Measurements from ENCODE around the gene F2RL3.

Gene F2RL3

DNA sequence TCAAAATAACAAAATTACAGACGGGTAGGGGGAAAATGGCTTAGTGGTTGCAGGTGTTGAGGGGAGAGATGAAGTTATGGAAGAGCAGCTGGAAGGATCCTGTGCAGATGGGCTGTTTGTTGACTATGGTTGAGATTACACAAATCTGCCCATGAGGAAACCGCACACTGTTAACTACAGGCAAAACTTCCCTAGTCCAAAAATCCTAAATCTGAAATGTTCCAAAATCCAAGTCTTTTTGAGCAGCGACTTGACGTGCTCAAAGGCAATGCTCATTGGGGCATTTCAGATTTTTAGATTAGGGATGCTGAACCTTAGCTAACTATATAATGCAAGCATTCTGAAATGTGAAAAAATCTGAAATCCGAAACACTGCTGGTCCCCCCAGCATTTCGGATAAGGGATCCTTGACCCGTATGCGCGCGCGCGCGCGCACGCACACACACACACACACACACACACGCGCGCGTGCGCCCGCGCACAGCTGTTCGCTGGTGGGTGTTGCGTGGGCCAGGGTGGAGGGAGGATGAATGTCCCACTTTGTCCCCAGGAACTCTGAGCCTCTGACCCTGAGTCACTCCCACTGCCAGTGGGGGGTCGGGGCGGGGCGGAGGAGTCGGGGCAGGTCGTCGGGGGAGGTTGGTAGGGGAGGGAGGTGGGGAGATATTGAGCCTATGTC, 6.8 kb downstream of the F2RL3 start:
- no peak for DNase-seq

DNA sequence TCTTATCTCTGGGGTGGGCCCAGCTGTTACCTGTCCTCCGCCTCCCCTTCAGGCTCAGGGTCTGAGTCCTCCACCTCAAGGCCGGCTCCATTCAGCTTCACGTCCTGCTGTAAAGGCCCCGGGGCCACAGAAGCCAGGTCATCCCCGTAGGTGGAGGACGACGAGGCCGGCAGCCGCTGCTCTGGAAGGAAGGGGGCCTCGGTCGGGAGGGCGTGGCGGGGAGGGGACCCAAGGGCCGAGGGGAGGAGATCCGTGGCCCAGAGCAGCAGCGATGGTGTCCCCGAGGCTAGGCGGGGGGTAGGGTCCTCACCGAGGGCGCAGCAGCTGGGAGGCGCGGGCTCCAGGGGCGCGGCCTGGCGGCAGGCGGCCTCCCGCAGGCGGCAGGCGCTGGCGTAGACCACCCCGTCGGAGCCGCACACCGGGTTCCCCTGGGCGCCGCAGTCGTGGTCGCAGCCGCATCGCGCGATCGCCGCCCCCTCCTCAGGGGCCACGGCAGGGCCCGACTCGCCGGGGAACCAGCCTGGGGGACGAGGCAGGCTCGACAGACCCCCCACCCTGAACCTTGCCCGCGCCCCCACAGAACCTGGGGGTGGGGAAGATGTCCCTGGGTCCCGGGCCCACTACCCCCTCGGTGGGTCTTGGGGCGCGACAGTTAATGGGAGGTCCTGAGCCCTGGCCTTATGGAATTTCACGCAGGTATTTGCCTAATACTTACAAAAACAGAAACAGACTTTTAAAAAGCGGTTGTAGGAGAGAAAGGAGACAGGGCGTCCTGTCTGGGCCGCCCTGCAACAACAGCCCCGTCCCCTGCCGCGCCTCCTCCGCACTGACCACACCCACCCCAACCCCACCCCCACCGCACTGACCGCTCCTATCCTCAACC, 7.6 kb downstream of the F2RL3 start:
- DNase-seq, result no peak

DNA sequence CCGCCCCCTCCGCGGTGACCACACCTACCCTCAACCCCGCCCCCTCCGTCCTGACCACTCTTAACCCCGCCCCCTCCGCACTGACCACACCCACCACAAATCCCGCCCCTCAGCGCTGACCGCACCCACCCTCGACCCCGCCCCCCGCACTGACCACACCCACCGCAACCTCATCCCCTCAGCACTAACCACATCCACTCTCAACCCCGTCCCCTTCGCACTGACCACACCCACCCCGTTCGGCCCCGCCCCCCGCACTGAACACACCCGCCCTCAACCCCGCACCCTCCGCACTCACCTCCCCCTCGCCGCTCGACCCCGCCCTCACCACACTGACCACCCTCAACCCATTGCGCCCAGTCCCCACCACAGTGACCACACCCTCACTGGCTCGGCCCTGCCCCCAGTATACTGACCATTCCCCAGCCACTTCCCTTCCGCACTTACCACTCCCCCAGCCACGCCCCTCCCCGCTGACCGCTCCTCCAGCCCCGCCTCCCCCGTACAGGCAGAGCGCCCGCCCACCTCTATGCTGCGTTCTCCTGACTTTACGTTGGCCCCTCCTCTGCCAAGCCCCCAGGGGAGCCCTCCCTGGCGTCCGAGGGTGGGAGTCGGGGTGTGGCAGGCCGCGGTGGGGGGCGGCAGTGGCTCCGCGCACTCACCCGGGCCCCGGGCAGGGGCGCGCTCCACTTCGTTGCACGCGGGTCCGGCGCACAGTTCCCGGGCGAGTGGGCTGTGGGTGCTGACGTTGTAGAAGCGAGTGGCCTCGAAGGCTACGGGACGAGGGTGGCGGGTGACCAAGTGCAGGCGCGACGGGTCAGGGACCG, 8.4 kb downstream of the F2RL3 start:
- DNase-seq, result peak; percentile 42

DNA sequence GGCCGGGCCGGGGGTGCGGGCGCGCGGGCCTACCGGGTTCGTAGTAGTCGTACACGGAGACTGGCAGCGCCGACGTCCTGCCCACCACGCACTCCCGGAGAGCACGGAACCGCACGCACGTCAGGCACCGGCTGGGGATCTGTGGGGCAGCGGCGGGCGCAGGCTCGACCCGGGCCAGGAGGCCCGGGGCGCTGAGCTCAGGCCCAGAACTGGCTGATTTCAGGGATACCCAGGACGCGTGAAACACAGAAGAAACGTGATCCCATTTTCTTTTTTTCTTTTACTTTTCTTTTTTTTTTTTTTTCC, 9.0 kb downstream of the F2RL3 start:
- no peak for DNase-seq

DNA sequence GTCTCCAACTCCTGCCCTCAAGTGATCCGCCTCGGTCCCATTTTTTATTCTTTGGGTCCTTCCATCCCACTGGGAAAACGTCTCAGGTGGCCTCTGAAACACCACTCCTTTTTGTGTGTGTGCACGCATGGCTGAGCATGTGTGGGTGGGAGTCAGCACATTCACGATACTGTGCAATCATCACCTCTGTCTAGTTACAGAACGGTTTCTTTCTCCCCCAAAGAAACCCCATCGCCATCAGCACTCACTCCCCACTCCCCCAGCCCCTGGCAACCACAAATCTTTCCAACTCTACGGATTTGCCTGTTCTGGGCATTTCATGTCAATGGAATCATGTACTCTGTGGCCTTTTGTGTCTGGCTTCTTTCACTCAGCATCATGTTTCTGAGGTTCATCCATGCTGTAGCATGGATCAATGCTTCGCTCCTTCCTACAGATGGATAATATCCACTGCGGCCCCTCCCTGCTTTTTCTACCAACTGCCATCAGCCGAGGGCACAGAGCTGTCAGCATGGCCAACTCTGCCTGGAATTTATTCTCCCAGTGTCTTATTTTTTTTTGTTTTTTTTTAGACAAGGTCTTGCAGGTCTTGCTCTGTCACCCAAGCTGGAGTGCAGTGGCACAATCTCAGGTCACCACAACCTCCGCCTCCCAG, 9.7 kb downstream of the F2RL3 start:
- no peak for DNase-seq

DNA sequence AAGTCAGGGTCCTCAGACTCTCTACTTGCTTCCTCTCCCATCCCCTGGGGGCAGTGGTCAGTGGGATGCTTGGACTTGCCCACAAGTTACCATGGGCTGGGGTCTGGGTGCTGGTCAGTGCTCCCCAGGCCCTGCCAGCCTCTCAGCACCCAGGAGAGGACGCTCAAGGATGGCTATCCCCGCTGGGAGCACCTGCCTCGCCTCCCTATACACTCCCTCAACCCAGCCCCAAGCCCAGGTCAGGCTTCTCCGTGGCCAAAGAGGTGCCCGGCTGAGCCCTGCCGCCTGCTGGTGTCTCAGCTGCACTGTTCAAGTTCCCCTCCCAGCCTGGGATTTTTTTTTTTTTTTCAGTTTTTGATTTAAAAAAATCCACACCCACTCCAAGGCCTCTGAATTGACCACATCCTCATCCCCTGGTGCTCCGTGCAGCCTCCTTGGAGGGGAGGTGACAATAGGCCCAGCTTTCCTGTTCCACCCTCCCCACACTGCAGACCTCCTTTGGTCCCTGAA, 10.8 kb downstream of the F2RL3 start:
- DNase-seq, result peak; percentile 67

DNA sequence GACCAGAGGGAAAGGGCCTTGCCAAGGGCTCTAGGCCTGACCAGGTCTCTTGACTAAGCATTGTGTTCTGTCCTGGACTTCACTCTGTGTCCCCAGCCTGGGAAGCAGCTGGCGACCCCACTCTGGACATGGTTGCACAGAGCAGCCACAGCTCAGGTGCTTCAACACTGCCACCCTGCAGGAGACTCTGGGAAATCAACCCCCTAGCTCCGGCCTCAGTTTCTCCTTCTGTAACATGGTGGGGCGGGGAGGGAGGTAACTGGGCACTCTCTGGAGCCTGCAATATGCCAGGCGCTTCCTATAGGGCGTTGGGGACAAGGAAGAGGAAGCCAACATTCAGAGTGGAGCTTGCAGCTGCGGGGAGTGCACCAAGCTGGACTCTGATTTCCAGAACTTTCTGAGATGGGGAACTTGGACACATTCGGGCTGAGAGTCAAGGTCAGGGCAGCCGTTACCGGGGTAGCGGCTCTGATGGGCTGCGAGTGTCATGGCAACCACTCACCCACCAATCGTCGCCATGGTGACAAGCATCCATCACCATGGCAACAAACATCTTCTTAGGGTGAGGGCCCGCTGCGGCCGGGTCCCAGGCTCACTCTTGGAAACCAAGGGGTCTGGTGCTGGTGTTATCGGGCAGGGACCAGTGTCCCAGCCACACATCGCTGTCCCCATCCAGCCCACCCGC, 12.8 kb downstream of the F2RL3 start:
- DNase-seq, result peak; percentile 53

DNA sequence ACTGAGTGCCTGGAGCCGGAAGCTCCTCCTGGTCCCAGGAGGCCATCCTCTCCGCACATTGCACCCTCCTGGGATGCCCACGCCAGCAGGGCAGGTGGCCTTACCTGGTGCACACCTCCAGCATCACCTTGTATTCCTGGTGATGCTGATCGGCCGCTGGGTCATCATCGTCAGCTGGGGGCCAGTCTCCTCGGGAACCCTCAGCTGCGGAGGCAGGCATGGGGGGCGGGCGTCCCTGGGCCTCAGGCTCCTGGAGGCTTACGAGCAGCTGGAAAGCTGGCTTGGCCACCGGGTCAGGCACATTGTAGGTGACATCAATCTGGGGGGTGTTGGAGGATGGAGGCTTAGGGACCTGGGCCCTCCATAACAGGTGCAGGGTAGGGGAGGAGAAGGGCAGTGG, 13.7 kb downstream of the F2RL3 start:
- no peak for DNase-seq

DNA sequence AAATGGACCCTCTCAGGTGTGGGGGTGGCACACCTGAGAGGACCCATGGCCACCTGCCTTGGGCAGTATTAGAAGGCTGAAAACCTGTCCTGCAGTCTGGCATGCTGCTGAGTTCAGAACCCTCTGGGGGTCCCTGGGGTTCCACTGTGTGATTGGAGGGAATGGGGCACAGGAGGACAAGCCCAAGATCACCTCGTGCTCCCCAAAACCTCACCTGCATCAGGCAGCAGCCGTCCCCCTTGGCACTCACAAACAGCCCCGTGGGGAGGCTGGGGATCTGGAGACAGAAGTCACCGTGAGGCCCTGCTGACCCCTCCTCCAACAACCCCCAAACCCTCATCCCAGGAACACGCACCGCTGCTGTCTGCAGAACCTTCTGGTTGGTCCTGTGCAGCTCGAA, 14.5 kb downstream of the F2RL3 start:
- DNase-seq, result no peak

DNA sequence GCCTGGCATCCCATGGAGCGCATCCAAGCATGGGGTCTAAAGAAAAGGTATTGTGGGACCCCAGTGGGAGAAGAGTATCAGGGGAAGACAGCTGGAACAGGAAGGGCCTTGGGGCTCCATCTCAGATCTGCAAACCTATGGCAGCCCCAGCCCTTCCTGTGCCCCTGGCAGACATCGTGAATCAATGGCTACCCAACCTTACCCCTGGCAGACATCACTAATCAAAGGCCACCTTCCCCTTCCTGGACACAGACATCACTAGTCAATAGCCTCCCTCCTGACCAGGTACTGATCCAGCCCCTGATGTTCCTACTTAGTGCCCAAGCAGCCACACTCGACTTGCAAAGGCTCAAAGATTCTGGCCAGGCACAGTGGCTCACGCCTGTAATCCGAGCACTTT, 15.8 kb downstream of the F2RL3 start:
- no peak for DNase-seq

DNA sequence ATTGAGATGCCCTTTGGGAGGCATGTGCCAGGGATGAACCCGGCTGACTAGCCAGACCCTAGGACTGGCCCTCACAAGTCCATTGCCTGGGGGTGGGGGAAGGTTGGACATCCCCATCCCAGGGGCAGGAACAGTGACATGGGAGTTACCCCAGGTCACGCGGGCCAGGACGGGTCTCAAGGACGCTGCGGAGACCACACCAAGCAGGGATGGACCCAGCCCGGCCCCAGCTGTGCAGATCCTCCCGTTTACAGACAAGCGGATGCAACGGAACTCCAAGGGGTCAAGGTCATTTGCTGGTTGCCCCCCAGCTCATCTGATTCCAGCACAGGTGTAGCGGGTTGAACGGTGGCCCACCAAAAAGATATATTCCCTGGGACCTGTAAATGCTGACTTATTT, 20.0 kb downstream of the F2RL3 start:
- DNase-seq, result no peak

DNA sequence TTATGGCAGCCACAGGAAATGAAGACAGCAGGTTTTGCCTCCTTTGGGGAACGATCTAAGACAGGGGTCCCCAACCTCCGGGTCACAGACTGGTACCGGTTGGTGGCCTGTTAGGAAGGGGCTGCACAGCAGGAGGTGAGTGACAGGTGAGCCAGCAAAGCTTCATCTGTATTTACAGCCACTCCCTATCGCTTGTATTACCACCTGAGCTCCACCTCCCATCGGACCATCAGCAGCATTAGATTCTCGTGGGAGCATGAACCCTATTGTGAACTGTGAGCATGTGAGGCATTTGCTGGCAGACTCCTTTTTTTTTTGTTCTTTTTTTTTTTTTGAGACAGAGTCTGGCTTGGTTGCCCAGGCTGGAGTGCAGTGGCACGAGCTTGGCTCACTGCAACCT, 22.2 kb downstream of the F2RL3 start:
- DNase-seq, result no peak

DNA sequence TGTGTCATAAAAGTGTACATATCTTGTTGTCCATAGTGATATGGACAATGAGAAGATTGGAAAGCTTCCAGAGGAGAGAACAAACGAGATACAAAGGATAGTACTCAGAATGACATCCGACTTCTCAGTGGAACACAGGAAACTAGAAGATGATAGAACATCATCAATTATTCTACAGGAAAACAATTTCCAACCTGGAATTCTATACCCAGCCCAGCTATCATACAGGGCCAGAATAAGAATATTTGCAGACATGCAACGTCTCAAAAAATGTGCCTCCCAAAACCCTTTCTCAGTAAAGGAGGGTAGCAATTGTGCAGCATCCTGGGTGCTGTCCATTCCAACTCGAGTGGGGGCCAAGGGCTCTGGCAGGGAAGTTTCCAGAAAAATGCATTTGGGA, 24.0 kb downstream of the F2RL3 start:
- DNase-seq, result no peak

DNA sequence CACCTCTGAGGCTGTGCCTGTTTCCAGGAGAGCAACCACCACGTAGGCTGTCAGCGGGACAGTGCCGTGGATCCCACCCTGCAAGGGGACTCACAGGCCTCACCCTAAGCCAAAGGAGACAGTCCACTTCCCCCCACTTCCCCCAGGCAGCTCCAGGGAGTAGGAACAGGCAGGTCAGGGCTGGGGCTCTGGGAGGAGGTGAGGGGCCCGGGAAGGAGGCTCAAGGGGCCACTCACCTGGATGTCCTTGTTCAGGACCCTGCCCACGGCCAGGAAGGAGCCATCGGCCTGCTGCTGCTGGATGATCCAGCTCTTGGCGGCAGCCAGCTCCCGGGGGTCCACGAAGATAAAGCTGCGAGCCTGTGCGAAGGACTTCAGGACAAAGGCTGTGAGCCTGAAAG, 25.6 kb downstream of the F2RL3 start:
- no peak for DNase-seq

DNA sequence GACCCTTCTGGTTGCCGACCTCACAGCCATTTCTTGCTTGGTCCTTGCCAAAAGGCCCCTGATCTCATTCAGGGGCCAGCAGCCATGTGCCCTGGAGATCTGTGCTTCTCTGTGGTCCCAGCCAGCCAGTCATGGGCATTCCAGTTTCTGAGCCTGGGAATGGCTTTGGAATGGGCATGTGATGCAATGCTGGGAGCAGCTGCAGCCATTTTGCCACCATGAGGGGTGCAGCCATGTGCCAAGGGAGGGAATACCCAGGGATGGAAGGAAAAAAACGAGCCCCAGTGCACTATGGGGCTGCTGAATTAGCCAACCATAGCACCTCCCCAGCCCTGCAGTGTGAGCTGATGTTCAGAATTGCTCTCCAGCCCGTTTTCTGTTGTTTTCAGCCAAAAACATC, 26.3 kb downstream of the F2RL3 start:
- no peak for DNase-seq

DNA sequence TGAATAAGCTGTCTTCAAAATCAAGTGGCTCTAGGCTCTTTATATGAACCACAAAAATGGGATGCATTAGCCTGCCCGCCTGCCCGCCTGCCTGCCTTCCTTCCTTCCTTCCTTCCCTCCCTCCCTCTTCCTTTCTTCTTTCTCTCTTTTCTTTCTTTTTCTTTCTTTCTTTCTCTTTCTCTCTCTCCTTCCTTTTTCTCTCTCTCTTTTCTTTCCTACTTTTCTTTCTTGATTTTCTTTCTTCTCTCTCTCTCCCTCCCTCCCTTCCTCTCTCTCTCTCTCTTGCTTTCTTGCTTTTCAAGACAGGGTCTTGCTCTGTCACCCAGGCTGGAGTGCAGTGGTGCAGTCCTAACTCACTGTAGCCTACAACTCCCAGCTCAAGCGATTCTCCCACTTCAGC, 26.9 kb downstream of the F2RL3 start:
- DNase-seq, result no peak

DNA sequence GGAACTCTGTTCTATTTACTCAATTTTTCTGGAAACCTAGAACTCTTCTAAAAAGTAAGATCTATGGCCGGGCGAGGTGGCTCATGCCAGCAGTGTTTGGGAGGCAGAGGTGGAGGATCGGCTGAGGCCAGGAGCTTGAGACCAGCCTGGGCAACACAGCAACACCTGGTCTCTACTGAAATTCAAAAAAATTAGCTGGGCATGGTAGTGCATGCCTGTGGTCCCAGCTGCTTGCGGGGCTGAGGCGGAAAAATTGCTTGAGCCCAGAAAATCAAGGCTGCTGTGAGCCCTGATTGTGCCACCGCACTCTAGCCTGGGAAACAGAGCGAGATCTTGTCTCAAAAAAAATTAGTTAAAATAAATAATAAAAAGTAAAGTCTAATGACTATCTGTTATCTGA, 28.6 kb downstream of the F2RL3 start:
- DNase-seq, result no peak

DNA sequence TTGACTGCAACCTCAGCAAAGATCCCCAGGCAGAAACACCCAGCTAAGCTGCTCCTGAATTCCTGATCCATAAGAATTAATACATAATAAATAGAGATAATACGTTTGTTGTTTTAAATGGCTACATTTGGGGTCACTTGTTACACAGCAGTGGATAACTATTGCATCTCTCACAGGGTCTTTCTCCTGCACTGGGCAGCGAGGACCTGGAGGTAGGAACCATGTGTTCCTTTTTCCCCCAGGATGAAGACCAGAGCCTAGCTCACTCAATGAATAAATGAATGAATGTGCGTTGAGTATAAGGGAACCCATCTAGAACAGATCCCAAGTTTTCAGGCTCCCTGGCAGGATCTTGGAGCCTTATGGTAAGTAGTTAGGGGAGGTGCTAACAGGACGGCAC, 30.7 kb downstream of the F2RL3 start:
- no peak for DNase-seq

DNA sequence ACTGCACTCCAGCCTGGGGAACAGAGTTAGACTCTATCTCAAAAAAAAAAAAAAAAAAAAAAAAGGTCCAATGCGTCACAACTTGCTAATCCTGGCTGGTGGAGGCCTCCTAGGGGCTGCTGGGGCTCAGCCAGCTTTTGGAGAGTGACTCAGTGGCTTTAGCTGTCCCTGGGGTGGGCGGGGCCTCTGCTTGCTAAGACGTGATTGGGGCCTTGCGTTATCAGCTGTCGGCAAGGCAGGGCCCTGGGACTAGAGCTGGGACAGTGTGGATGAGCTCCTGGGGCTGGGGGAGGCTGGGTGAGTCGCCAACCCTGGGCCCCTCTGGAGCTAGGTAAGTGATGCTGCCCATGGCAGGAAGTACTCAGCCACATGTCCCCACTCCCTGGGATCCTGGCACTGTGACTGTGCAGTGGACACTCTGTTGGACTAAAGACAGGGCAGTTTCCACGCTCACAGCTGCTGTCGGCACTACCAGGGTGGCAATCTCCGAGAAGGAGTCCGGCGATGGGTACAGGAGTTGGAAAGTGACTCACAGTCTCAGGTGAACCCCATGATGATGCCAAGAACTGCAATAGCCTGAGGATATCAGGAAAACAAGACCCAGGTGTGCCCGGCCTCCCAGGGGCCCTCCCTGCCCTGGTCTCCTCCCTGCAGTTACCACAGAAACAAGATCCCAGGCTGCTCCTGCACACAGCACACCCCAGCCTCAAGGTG, 32.2 kb downstream of the F2RL3 start:
- DNase-seq, result no peak

DNA sequence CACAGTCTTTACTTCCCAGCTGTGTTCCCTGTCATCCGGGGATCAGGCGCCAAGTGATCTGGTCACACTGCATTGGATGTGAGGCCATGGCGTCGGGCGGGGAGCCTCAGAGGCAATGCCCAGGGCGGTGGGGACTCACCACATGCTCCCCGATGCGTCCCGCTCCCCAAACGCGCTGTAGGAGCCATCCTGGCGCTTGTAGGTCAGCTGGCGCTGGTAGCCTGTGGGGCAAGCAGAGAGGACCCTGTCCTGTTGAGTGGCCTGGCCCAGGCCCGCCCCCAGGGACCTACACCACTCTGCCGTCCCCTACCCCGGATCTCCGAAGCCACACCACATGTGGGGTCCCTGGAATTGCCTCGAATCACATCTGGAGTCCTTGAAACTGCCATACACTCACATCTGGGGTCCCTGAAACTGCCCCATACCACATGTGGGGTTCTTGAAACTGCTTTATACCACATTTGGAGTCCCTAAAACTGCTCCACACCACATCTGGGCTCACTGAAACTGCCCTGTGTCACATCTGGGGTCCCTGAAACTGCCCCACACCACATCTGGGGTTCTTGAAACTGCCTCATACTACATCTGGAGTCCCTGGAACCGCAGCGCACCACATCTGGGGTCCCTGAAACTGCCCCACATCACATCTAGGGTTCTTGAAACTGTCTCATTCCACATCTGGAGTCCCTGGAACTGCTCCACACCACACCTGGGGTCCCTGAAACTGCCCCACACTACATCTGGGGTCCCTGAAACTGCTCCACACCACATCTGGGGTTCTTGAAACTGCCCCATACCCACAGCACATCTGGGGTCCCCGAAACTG, 33.2 kb downstream of the F2RL3 start:
- no peak for DNase-seq

DNA sequence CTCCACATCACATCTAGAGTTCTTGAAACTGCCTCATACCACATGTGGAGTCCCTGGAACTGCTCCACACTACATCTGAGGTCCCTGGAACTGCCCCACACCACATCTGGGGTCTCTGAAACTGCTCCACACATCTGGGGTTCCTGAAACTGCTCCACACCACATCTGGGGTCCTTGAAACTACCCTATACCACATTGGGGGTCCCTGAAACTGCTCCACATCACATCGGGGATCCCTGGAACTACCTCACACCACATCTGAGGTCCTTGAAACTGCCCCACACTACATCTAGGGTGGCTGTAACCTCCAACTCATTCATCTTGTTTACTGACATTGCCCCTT, 33.8 kb downstream of the F2RL3 start:
- no peak for DNase-seq
